Measurements from ENCODE around the gene NMUR1. TPM values are rescaled to one million over a fixed set of nuclear protein-coding genes. Genes with fewer than 3 reads are reported as not detected.

Gene NMUR1
- total and polyA plus RNA-seq, 2 experiments from 2014 or later: 0.29 to 0.59 TPM

DNA sequence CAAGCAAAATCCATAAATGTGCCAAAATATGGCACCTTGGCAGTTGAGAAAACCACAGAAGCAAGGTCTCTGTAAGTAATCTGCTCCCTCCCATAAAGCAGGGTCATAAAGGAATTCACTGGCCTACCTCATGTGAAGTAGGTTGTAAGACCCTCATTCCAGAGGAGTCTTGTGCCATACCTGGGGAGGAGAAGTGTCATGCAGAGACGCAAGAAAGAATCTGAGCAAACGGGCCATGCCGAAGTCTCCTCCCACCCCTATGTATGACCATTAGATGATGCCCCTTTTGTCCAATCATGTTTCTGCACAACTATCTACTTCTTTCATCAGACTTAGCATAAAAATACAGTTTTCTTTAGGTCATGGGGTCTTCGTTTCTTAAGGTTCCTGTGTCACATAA lies 14.6 kb downstream of the NMUR1 start (continued):
- TF ChIP-seq ZNF331 (CRISPR knock-in tag; IDR thresholded peaks at IDR 0.05; ENCODE audit: low read depth) (no peak), JUNB (IDR thresholded peaks at IDR 0.05; ENCODE audit: unreplicated experiment) (no peak), REST (IDR thresholded peaks at IDR 0.05; ENCODE audit: unreplicated experiment) (no peak), CREB1 (CRISPR knock-in tag; IDR thresholded peaks at IDR 0.05; ENCODE audit: low read depth) (no peak)
- TF ChIP-seq, protein P1, sequence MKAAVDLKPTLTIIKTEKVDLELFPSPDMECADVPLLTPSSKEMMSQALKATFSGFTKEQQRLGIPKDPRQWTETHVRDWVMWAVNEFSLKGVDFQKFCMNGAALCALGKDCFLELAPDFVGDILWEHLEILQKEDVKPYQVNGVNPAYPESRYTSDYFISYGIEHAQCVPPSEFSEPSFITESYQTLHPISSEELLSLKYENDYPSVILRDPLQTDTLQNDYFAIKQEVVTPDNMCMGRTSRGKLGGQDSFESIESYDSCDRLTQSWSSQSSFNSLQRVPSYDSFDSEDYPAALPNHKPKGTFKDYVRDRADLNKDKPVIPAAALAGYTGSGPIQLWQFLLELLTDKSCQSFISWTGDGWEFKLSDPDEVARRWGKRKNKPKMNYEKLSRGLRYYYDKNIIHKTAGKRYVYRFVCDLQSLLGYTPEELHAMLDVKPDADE (IDR thresholded peaks at IDR 0.05): no peak

DNA sequence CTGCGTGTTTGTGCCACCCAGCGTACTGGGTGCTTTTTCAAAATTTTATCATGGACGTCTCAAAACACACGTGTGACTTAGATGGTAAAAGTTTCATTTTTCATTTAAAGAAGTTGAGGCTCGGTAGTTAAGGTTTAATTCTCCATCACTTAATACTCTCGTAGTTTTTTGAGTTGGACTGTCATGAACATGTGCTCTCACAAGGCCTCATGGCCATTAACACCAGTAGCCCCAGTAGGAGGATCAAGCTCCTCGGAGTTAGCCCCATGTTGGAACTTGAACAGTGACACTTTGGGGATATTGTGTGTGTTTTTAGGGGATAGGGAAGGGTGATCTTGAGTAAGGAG lies 15.3 kb downstream of the NMUR1 start:
- Mint-ChIP-seq H3K4me3 (peak overlapping the region; percentile 96), H3K27me3 (ENCODE audit: insufficient read depth, low read depth, poor library complexity) (peaks cover 8% of the 10 kb centered on the region), H3K27ac (peak overlapping the region; percentile 89), H3K36me3 (ENCODE audit: low read depth) (no peaks in the 10 kb centered on the region), H3K4me1 (peaks cover 15% of the 10 kb centered on the region), H3K9me3 (no peaks in the 10 kb centered on the region)
- Histone ChIP-seq H3K4me3 (peak overlapping the region; percentile 81), H3K27me3 (ENCODE audit: insufficient read depth) (0 out of 2 replicates have a peak, but pooled peaks cover 7% of the 10 kb centered on the region), H3K27ac (ENCODE audit: low read depth) (peak overlapping the region; percentile 76; the same call in 1 of the 2 replicates), H3K4me2 (peak overlapping the region; percentile 85), H3F3A (replicated peaks; ENCODE audit: low read depth) (no peaks in the 10 kb centered on the region), H3K79me2 (replicated peaks; ENCODE audit: insufficient read depth) (no peaks in the 10 kb centered on the region), H3K9me2 (ENCODE audit: insufficient read depth) (no peaks in the 10 kb centered on the region), H3K4me1 (ENCODE audit: insufficient read depth) (peaks cover 18% of the 10 kb centered on the region; the same call in 1 of the 2 replicates), H2AFZ (peak overlapping the region; percentile 98), H3K36me3 (ENCODE audit: insufficient read depth) (no peaks in the 10 kb centered on the region), H4K20me1 (replicated peaks; ENCODE audit: insufficient read depth) (no peaks in the 10 kb centered on the region)
- ATAC-seq: no peak
- no peak for DNase-seq (ENCODE audit: low spot score)
- TF ChIP-seq JUNB (IDR thresholded peaks at IDR 0.05; ENCODE audit: unreplicated experiment): no peak
- TF ChIP-seq, protein P1 (IDR thresholded peaks at IDR 0.05): no peak
- TF ChIP-seq ZNF114 (CRISPR knock-in tag; IDR thresholded peaks at IDR 0.05): no peak
- no peak for TF ChIP-seq EZH2 (IDR thresholded peaks at IDR 0.05; ENCODE audit: low read depth, unreplicated experiment)
- TF ChIP-seq POLR2AphosphoS5 (IDR thresholded peaks at IDR 0.05; ENCODE audit: low read depth): no peak
- TF ChIP-seq STAT1 (IDR thresholded peaks at IDR 0.05; ENCODE audit: unreplicated experiment): no peak
- no peak for TF ChIP-seq NANOG (IDR thresholded peaks at IDR 0.05; ENCODE audit: borderline replicate concordance)
- no peak for TF ChIP-seq CREB1 (CRISPR knock-in tag; IDR thresholded peaks at IDR 0.05; ENCODE audit: low read depth)
- TF ChIP-seq ZNF331 (CRISPR knock-in tag; IDR thresholded peaks at IDR 0.05; ENCODE audit: low read depth): no peak
- TF ChIP-seq, protein P2, sequence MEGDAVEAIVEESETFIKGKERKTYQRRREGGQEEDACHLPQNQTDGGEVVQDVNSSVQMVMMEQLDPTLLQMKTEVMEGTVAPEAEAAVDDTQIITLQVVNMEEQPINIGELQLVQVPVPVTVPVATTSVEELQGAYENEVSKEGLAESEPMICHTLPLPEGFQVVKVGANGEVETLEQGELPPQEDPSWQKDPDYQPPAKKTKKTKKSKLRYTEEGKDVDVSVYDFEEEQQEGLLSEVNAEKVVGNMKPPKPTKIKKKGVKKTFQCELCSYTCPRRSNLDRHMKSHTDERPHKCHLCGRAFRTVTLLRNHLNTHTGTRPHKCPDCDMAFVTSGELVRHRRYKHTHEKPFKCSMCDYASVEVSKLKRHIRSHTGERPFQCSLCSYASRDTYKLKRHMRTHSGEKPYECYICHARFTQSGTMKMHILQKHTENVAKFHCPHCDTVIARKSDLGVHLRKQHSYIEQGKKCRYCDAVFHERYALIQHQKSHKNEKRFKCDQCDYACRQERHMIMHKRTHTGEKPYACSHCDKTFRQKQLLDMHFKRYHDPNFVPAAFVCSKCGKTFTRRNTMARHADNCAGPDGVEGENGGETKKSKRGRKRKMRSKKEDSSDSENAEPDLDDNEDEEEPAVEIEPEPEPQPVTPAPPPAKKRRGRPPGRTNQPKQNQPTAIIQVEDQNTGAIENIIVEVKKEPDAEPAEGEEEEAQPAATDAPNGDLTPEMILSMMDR (conservative IDR thresholded peaks at IDR 0.05; ENCODE audit: low read depth in 2 of 2): no peak
- TF ChIP-seq REST (IDR thresholded peaks at IDR 0.05; ENCODE audit: unreplicated experiment): no peak
